ENCODE measurements around the gene RIPK4.

RIPK4 gene

DNA sequence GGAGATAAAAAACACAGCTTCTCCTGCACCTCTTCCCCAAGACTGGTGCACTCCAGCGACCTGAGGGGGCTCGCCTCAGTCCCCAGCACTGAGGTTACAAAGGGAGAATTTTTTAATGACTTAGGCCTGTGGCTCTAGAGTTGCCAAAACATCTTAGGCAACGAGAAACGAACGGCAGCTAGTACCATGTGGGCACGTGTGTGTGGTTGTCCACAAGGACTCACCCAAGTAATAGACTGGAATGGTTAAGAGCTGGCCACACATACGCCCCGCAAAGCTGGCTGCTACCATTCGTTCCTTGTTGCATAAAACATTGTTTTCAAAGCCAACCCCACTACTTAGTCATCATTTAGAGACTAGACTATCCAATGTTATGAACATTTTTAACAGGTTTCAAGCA lies 26.9 kb downstream of the RIPK4 start:
- H3K36me3 ChIP-seq (ENCODE audit: control insufficient read depth, insufficient read depth, low read length), result peaks cover 4% of the 10 kb centered on the region
- no peaks in the 10 kb centered on the region for H3K27me3 ChIP-seq (ENCODE audit: control insufficient read depth, insufficient read depth, low read length, poor library complexity, severe bottlenecking)
- no peaks in the 10 kb centered on the region for H3K4me1 ChIP-seq (ENCODE audit: control insufficient read depth, insufficient read depth, low read length)
- no peaks in the 10 kb centered on the region for H3K9me3 ChIP-seq (ENCODE audit: control insufficient read depth, low read length)
- WGBS, 2 experiments, result 93% methylated on average over 9 of the region's 9 CpGs
- H3K4me3 ChIP-seq (ENCODE audit: insufficient read depth, low read depth, low read length), result no peak overlapping the region
- H3K27ac ChIP-seq (ENCODE audit: insufficient read depth, low read depth, low read length, poor library complexity, severe bottlenecking), result no peak overlapping the region

DNA sequence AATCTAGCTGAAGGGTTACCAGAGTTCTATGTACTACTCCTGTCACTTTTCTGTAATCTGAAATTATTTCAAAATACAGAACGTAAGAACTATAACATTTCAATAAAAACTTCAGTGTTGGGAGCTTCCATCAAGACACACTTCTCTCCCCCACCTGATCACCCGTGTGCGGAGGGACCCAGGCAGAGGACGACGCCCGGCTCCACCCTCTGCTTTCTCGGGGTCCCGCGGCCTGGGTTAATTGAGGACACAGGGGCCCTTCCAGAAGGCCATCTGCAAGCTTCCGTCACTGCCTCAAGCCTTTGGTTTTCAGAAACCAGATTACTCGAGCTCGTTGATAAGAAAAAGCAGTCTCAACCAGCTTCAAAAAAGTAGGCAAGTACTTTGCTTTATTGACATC lies 27.8 kb downstream of the RIPK4 start:
- Histone ChIP-seq H3K27ac (ENCODE audit: insufficient read depth, low read depth, low read length, poor library complexity, severe bottlenecking) (no peak overlapping the region), H3K27me3 (ENCODE audit: control insufficient read depth, insufficient read depth, low read length, poor library complexity, severe bottlenecking) (no peaks in the 10 kb centered on the region), H3K4me3 (ENCODE audit: insufficient read depth, low read depth, low read length) (no peak overlapping the region), H3K36me3 (ENCODE audit: control insufficient read depth, insufficient read depth, low read length) (peaks cover 4% of the 10 kb centered on the region), H3K9me3 (ENCODE audit: control insufficient read depth, low read length) (no peaks in the 10 kb centered on the region), H3K4me1 (ENCODE audit: control insufficient read depth, insufficient read depth, low read length) (no peaks in the 10 kb centered on the region)
- WGBS, 2 experiments, result 96 to 98% methylated on average over 12 of the region's 12 CpGs

DNA sequence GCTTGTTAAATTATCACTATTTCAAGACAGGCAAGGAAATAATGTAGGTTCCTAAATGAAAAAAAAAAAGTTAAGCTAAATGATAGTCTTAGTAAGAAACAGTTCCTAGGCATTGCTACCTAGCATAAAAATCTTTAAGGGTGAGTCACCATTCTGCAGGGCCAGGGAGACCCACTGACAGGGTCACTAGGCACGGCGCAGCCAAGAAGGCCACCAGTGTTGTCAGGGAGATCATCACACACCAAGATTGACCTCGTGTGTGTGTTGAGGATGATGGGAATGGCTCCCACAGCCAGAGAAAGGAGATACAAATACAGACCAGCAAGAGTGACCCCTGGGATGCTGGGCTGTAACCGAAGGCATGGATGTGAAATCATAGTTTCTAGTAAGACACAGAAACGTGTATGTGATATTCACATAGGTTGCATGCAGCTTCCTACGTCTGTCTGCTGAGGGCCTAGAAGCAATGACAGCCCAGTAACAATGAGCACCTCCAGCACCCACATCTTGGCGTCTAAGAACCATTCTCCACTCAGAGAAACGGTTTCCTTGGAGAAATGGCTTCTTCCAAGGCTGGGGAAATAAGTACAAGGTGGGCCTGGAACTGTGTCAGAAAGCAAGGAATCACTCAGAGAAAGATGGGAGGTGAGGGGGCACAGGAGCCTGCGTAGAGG lies 29.1 kb downstream of the RIPK4 start:
- WGBS, 2 experiments, result 94% methylated on average over 8 to 9 of the region's 9 CpGs
- Histone ChIP-seq H3K27me3 (ENCODE audit: control insufficient read depth, insufficient read depth, low read length, poor library complexity, severe bottlenecking) (no peaks in the 10 kb centered on the region), H3K4me3 (ENCODE audit: insufficient read depth, low read depth, low read length) (no peak overlapping the region), H3K4me1 (ENCODE audit: control insufficient read depth, insufficient read depth, low read length) (no peaks in the 10 kb centered on the region), H3K9me3 (ENCODE audit: control insufficient read depth, low read length) (no peaks in the 10 kb centered on the region), H3K36me3 (ENCODE audit: control insufficient read depth, insufficient read depth, low read length) (peaks cover 4% of the 10 kb centered on the region), H3K27ac (ENCODE audit: insufficient read depth, low read depth, low read length, poor library complexity, severe bottlenecking) (no peak overlapping the region)

GRCh38 chr21:41736423-41736822 lies 30.4 kb downstream of the RIPK4 start:
- no peaks in the 10 kb centered on the region for H3K4me1 ChIP-seq (ENCODE audit: control insufficient read depth, insufficient read depth, low read length)
- H3K9me3 ChIP-seq (ENCODE audit: control insufficient read depth, low read length), result no peaks in the 10 kb centered on the region
- WGBS, 2 experiments, result 91 to 93% methylated on average over 2 of the region's 2 CpGs
- H3K27ac ChIP-seq (ENCODE audit: insufficient read depth, low read depth, low read length, poor library complexity, severe bottlenecking), result no peak overlapping the region
- H3K36me3 ChIP-seq (ENCODE audit: control insufficient read depth, insufficient read depth, low read length), result peaks cover 4% of the 10 kb centered on the region
- H3K4me3 ChIP-seq (ENCODE audit: insufficient read depth, low read depth, low read length), result no peak overlapping the region
- H3K27me3 ChIP-seq (ENCODE audit: control insufficient read depth, insufficient read depth, low read length, poor library complexity, severe bottlenecking), result no peaks in the 10 kb centered on the region

GRCh38 chr21:41733951-41734689 lies 32.7 kb downstream of the RIPK4 start:
- H3K27ac ChIP-seq (ENCODE audit: insufficient read depth, low read depth, low read length, poor library complexity, severe bottlenecking), result no peak overlapping the region
- 93 to 95% methylated on average over 13 of the region's 13 CpGs for WGBS, 2 experiments
- H3K4me3 ChIP-seq (ENCODE audit: insufficient read depth, low read depth, low read length), result no peak overlapping the region
- H3K36me3 ChIP-seq (ENCODE audit: control insufficient read depth, insufficient read depth, low read length), result no peaks in the 10 kb centered on the region
- H3K27me3 ChIP-seq (ENCODE audit: control insufficient read depth, insufficient read depth, low read length, poor library complexity, severe bottlenecking), result no peaks in the 10 kb centered on the region
- H3K4me1 ChIP-seq (ENCODE audit: control insufficient read depth, insufficient read depth, low read length), result no peaks in the 10 kb centered on the region
- no peaks in the 10 kb centered on the region for H3K9me3 ChIP-seq (ENCODE audit: control insufficient read depth, low read length)

DNA sequence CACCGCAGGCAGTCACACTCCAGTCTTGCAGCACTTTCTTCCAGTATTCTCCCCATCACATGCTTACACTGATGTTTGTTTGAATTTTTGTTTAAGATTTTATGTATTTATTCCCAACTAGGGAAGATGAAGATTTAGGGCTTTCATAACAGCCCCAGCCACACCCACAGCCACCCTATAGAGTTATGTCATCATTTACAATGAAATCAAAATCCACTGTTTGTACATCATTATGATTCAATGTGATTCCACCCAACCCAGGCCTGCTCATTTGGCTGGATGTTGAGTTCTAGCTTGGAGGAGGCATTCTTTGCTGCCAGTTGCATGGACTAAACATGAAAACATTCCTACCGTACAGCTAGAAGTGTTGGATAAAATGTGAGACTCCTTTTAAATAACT lies 35.8 kb downstream of the RIPK4 start:
- peaks cover 7% of the 10 kb centered on the region for H3K27me3 ChIP-seq (ENCODE audit: control insufficient read depth, insufficient read depth, low read length, poor library complexity, severe bottlenecking)
- H3K36me3 ChIP-seq (ENCODE audit: control insufficient read depth, insufficient read depth, low read length), result no peaks in the 10 kb centered on the region
- H3K4me1 ChIP-seq (ENCODE audit: control insufficient read depth, insufficient read depth, low read length), result no peaks in the 10 kb centered on the region
- no peak overlapping the region for H3K27ac ChIP-seq (ENCODE audit: insufficient read depth, low read depth, low read length, poor library complexity, severe bottlenecking)
- WGBS, 2 experiments, result 82 to 87% methylated on average over 1 to 2 of the region's 2 CpGs
- H3K9me3 ChIP-seq (ENCODE audit: control insufficient read depth, low read length), result no peaks in the 10 kb centered on the region
- H3K4me3 ChIP-seq (ENCODE audit: insufficient read depth, low read depth, low read length), result no peak overlapping the region

GRCh38 chr21:41730367-41730765 lies 36.5 kb downstream of the RIPK4 start:
- Histone ChIP-seq H3K27me3 (ENCODE audit: control insufficient read depth, insufficient read depth, low read length, poor library complexity, severe bottlenecking) (peaks cover 14% of the 10 kb centered on the region), H3K9me3 (ENCODE audit: control insufficient read depth, low read length) (no peaks in the 10 kb centered on the region), H3K4me3 (ENCODE audit: insufficient read depth, low read depth, low read length) (no peak overlapping the region), H3K36me3 (ENCODE audit: control insufficient read depth, insufficient read depth, low read length) (no peaks in the 10 kb centered on the region), H3K4me1 (ENCODE audit: control insufficient read depth, insufficient read depth, low read length) (no peaks in the 10 kb centered on the region), H3K27ac (ENCODE audit: insufficient read depth, low read depth, low read length, poor library complexity, severe bottlenecking) (no peak overlapping the region)
- WGBS, 2 experiments, result 49 to 65% methylated on average over 6 of the region's 6 CpGs

DNA sequence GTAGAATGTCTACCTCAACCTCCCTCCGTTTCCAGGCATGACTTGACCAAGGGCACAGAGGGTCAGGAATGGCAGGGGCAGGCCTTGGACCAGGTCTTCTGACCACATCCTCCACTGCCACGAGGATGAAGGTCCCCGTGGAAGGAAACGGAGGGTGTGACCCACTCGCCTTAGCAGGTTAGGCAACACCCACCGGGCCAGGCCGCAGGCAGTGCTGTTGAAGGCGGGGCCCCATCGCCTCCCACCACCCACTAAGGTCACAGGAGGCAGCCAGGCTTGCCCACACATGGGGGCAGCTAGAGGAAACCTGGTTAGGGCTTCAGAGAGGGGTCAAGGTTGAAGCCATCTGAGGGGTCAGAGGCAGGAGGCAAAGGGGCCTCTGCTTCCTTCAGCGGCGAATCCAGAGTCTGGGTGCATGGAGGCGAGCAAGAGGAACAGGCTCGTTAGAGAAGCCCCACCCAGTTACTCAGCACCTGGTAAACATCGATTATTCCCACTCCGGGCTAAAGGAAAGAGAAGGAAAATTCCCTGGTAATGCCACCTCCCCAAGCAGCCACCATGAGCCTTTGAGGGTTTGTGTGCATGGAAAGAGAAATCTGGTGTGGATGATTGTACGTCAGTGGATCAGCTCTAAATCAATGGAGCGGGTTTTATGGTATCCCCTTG lies 37.0 kb downstream of the RIPK4 start:
- Histone ChIP-seq H3K36me3 (ENCODE audit: control insufficient read depth, insufficient read depth, low read length) (no peaks in the 10 kb centered on the region), H3K27me3 (ENCODE audit: control insufficient read depth, insufficient read depth, low read length, poor library complexity, severe bottlenecking) (peaks cover 15% of the 10 kb centered on the region), H3K4me3 (ENCODE audit: insufficient read depth, low read depth, low read length) (no peak overlapping the region), H3K9me3 (ENCODE audit: control insufficient read depth, low read length) (no peaks in the 10 kb centered on the region), H3K4me1 (ENCODE audit: control insufficient read depth, insufficient read depth, low read length) (no peaks in the 10 kb centered on the region), H3K27ac (ENCODE audit: insufficient read depth, low read depth, low read length, poor library complexity, severe bottlenecking) (no peak overlapping the region)
- WGBS, 2 experiments, result 93 to 94% methylated on average over 17 of the region's 17 CpGs

DNA sequence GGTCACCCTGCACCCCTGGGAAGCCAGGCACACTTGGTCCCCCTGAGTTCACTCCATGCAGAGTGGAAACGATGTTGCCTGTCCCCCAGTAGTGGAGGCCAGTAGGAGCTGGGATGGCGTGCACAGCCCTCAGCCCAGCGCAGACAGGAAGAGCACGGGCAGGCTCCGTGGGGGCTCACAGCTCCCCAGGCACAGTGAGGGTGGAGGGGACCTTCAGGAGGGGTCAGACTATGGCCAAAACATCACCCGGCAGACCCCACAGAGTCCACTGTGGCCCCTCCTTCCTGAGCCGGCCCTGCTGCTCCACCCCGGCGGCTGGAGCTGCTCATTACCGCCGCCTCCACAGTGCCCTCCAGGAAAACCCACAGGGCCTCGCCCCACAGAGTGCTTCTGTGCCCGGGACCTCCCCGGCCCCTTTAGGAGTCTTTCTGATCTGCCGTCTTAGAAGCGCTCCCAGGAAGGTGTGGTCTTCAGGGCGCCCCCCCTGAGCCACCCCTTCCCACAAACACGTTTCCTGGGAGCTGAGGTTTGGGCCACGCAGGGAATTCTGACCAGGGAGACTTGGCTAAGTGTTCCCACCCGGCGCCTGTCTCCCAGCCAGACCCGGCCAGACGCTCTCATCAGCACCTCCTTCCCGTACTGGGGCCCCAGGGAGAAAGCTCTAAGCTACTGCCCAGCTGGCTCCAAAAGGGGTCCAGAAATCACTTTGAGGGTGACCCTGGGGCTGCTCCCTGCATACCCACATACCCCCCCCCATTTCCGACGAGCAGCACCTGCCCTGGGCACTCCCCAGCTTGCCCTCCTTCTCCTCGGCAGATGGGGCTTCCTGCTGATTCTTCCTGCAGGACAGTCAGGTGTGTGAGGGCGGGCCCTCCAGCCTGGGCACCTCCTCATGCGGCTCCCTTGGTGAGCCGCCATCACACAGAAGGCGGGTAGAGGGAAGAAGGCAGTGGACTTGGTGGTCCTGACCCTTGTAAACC lies 38.8 kb downstream of the RIPK4 start:
- H3K36me3 ChIP-seq (ENCODE audit: control insufficient read depth, insufficient read depth, low read length), result no peaks in the 10 kb centered on the region
- H3K27ac ChIP-seq (ENCODE audit: insufficient read depth, low read depth, low read length, poor library complexity, severe bottlenecking), result no peak overlapping the region
- no peaks in the 10 kb centered on the region for H3K4me1 ChIP-seq (ENCODE audit: control insufficient read depth, insufficient read depth, low read length)
- no peak overlapping the region for H3K4me3 ChIP-seq (ENCODE audit: insufficient read depth, low read depth, low read length)
- H3K27me3 ChIP-seq (ENCODE audit: control insufficient read depth, insufficient read depth, low read length, poor library complexity, severe bottlenecking), result peaks cover 15% of the 10 kb centered on the region
- H3K9me3 ChIP-seq (ENCODE audit: control insufficient read depth, low read length), result no peaks in the 10 kb centered on the region
- WGBS, 2 experiments, result 86 to 87% methylated on average over 31 of the region's 31 CpGs
